ENCODE results near the gene PIK3R2.

Gene PIK3R2

DNA sequence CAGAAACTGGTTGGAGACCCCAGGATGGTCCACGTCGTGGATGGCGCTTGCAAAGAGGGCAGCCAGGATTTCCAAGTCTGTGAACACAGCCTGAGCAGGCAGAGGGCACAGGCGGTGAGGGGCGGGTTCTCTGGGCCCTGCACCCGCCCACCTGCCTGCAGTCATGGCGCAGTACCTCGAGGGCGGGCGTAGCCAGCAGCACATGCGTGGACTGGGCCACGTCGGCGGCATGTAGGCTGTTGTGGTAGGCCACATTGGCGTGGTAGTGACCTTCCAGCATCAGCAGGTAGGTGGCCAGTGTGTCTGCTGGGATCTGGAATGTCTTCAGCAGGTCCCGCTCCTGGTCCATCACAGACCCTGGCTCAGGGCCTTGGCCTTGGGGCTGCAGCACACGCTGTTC is 65.2 kb downstream of the PIK3R2 start:
- TF ChIP-seq, protein P1, sequence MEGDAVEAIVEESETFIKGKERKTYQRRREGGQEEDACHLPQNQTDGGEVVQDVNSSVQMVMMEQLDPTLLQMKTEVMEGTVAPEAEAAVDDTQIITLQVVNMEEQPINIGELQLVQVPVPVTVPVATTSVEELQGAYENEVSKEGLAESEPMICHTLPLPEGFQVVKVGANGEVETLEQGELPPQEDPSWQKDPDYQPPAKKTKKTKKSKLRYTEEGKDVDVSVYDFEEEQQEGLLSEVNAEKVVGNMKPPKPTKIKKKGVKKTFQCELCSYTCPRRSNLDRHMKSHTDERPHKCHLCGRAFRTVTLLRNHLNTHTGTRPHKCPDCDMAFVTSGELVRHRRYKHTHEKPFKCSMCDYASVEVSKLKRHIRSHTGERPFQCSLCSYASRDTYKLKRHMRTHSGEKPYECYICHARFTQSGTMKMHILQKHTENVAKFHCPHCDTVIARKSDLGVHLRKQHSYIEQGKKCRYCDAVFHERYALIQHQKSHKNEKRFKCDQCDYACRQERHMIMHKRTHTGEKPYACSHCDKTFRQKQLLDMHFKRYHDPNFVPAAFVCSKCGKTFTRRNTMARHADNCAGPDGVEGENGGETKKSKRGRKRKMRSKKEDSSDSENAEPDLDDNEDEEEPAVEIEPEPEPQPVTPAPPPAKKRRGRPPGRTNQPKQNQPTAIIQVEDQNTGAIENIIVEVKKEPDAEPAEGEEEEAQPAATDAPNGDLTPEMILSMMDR (IDR thresholded peaks at IDR 0.05) = no peak

DNA sequence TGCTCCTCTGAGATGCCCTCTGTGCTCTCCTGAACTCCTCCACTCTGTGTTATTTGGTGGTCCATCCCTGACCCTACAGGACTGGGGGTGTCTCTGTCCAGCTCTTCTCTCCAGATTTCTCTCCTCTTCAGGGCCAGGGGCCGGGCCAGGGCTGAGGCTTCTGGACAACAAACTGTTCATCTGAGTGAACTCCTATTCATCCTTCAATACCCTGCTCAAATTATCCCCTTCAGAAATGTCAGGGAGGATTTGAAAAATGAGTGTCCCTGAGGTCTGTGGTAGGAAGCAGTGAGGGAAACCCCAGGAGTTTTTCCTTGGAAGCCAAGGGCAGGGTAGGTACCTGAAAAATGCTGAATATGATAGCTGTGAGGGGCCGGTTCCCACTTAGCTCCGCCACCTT is 65.6 kb downstream of the PIK3R2 start:
- TF ChIP-seq, protein P1 (IDR thresholded peaks at IDR 0.05) = no peak
